Measurements from ENCODE around the gene NXPE4.
"Not testable (repeated sequence)": the region's sequence is repeated elsewhere in the genome, so short reads cannot be mapped to it uniquely, and the experiment has no call there.

Gene NXPE4

GRCh38 chr11:114609429-114609828 is 13.8 kb upstream of the NXPE4 start:
- no peak for TF ChIP-seq CTCF (IDR thresholded peaks at IDR 0.05; ENCODE audit: low read depth, low read length, missing control alignments)
- no peak overlapping the region for H3K4me3 ChIP-seq (replicated peaks; ENCODE audit: low read depth, low read length)
- DNase-seq (ENCODE audit: extremely low read depth, low read depth): no peak

GRCh38 chr11:114608605-114609004 is 13.0 kb upstream of the NXPE4 start:
- not testable (repeated sequence) for H3K4me3 ChIP-seq (replicated peaks; ENCODE audit: low read depth, low read length); DNase-seq (ENCODE audit: extremely low read depth, low read depth)

GRCh38 chr11:114607753-114608459 is 12.3 kb upstream of the NXPE4 start:
- H3K4me3 ChIP-seq (replicated peaks; ENCODE audit: low read depth, low read length): no peak overlapping the region
- TF ChIP-seq CTCF (IDR thresholded peaks at IDR 0.05; ENCODE audit: low read depth, low read length, missing control alignments): no peak
- no peak for DNase-seq (ENCODE audit: extremely low read depth, low read depth)

GRCh38 chr11:114606802-114607075 is 11.2 kb upstream of the NXPE4 start:
- DNase-seq (ENCODE audit: extremely low read depth, low read depth); H3K4me3 ChIP-seq (replicated peaks; ENCODE audit: low read depth, low read length): not testable (repeated sequence)

- DNase-seq (ENCODE audit: extremely low read depth, low read depth): no peak
- TF ChIP-seq CTCF (IDR thresholded peaks at IDR 0.05; ENCODE audit: low read depth, low read length, missing control alignments): no peak
- no peak overlapping the region for H3K4me3 ChIP-seq (replicated peaks; ENCODE audit: low read depth, low read length)
Measured at GRCh38 chr11:114606003-114606801, 10.6 kb upstream of the NXPE4 start.

- no peak overlapping the region for H3K4me3 ChIP-seq (replicated peaks; ENCODE audit: low read depth, low read length)
- no peak for TF ChIP-seq CTCF (IDR thresholded peaks at IDR 0.05; ENCODE audit: low read depth, low read length, missing control alignments)
- DNase-seq (ENCODE audit: extremely low read depth, low read depth): no peak
Measured at GRCh38 chr11:114605370-114605769, 9.8 kb upstream of the NXPE4 start.

GRCh38 chr11:114604886-114605285 is 9.3 kb upstream of the NXPE4 start:
- H3K4me3 ChIP-seq (replicated peaks; ENCODE audit: low read depth, low read length): no peak overlapping the region
- TF ChIP-seq CTCF (IDR thresholded peaks at IDR 0.05; ENCODE audit: low read depth, low read length, missing control alignments): no peak
- DNase-seq (ENCODE audit: extremely low read depth, low read depth): no peak
